GM21423 (cell line): ENCODE measurements around the gene MIF4GD.

ENCODE experiments used
- ATAC-seq: cut with Tn5 transposase; IDR thresholded peaks from one replicate; pipeline ENCODE4 v1.9.1; 2021; ENCODE audit warnings: mild to moderate bottlenecking, moderate library complexity; ENCODE audit not compliant: unreplicated experiment

MIF4GD gene

GRCh38 chr17:75238684-75239191 is 32.3 kb downstream of the MIF4GD start:
- no peak for ATAC-seq

GRCh38 chr17:75238020-75238580 is 32.9 kb downstream of the MIF4GD start:
- ATAC-seq: no peak

GRCh38 chr17:75237100-75238014 is 33.7 kb downstream of the MIF4GD start:
- no peak for ATAC-seq

GRCh38 chr17:75232786-75233185 is 38.2 kb downstream of the MIF4GD start:
- ATAC-seq: no peak

- ATAC-seq: no peak
Measured at GRCh38 chr17:75231741-75232464, 39.1 kb downstream of the MIF4GD start.

GRCh38 chr17:75231071-75231470 is 40.0 kb downstream of the MIF4GD start:
- no peak for ATAC-seq

GRCh38 chr17:75228847-75229246 is 42.2 kb downstream of the MIF4GD start:
- ATAC-seq: no peak

- ATAC-seq: no peak
Measured at GRCh38 chr17:75228305-75228704, 42.7 kb downstream of the MIF4GD start.

GRCh38 chr17:75227729-75228128 is 43.3 kb downstream of the MIF4GD start:
- no peak for ATAC-seq

- ATAC-seq: no peak
Measured at GRCh38 chr17:75225016-75225415, 46.0 kb downstream of the MIF4GD start.

- no peak for ATAC-seq
Measured at GRCh38 chr17:75219815-75220214, 51.2 kb downstream of the MIF4GD start.

GRCh38 chr17:75218131-75218530 is 52.9 kb downstream of the MIF4GD start:
- no peak for ATAC-seq
